ENCODE results near the gene CDC123. TPM values are rescaled to one million over a fixed set of nuclear protein-coding genes. Genes with fewer than 3 reads are reported as not detected.
A peak's percentile ranks its signal among the peaks of the same experiment; 100 is the strongest.

The CDC123 gene
- total RNA-seq, 1 donor from 2014 or later, result 43.7 TPM

DNA sequence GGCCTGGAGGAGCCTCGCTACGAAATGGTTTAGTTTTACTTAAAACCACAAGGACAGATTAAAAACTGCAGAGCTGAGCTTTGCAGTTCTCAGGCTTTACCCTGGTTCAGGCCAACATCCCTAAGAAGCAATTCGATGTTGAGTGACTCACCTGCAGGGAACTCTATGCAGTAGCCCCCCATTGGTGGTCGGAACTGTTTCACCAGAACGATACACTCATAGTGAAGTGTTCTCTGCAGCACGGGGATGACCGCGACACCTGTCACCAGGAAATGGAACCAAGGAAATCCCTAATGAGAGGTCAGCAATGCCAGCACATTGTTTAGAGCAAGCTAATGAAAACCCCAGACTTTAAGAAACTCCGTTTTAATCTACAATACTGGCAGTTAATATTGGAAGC lies 18.3 kb upstream of the CDC123 start:
- DNase-seq (no peak), ATAC-seq (no peak)
- no peak overlapping the region for H3K27ac ChIP-seq
- no peaks in the 10 kb centered on the region for H3K9me3 ChIP-seq
- no peak overlapping the region for H3K4me3 ChIP-seq
- no peaks in the 10 kb centered on the region for H3K27me3 ChIP-seq (ENCODE audit: low read depth)
- TF ChIP-seq, protein P1, sequence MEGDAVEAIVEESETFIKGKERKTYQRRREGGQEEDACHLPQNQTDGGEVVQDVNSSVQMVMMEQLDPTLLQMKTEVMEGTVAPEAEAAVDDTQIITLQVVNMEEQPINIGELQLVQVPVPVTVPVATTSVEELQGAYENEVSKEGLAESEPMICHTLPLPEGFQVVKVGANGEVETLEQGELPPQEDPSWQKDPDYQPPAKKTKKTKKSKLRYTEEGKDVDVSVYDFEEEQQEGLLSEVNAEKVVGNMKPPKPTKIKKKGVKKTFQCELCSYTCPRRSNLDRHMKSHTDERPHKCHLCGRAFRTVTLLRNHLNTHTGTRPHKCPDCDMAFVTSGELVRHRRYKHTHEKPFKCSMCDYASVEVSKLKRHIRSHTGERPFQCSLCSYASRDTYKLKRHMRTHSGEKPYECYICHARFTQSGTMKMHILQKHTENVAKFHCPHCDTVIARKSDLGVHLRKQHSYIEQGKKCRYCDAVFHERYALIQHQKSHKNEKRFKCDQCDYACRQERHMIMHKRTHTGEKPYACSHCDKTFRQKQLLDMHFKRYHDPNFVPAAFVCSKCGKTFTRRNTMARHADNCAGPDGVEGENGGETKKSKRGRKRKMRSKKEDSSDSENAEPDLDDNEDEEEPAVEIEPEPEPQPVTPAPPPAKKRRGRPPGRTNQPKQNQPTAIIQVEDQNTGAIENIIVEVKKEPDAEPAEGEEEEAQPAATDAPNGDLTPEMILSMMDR (IDR thresholded peaks at IDR 0.05), result no peak
- peaks cover 93% of the 10 kb centered on the region for H3K36me3 ChIP-seq
- H3K4me1 ChIP-seq, result no peaks in the 10 kb centered on the region
- intact Hi-C loops (cut with DNase I), result no loop called here

DNA sequence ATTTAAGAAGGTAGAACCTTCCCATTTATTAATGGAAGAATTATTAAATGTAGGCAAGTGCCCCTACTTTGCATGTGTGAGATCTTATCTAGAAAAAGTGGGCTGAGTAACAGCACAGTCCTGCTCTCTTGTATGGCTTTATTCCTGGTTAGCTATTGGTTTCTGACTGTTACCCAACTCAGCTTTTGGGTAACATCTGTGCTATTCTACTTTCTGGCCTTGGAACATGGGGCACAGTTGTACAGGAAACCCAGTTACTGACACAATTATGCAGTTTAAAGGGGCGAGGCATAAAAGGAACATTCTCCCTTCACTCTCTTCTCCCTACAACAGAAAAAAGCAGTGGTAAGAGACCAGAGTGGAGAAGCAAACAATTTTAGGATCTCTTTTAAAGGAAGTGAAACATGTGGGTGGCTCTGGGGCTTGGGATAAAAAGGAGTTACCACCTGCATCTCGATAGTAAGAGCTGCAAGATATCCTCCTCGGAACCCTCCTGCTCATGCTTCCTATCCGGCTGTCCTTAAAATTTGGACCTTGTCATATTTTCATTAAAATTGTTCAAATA lies 16.3 kb upstream of the CDC123 start:
- Histone ChIP-seq H3K36me3 (peaks cover 93% of the 10 kb centered on the region), H3K4me3 (no peak overlapping the region), H3K27me3 (ENCODE audit: low read depth) (no peaks in the 10 kb centered on the region), H3K4me1 (no peaks in the 10 kb centered on the region), H3K27ac (no peak overlapping the region), H3K9me3 (no peaks in the 10 kb centered on the region)
- ATAC-seq, result no peak
- TF ChIP-seq, protein P1 (IDR thresholded peaks at IDR 0.05), result no peak
- no peak for DNase-seq
- intact Hi-C loops (cut with DNase I), result no loop called here

DNA sequence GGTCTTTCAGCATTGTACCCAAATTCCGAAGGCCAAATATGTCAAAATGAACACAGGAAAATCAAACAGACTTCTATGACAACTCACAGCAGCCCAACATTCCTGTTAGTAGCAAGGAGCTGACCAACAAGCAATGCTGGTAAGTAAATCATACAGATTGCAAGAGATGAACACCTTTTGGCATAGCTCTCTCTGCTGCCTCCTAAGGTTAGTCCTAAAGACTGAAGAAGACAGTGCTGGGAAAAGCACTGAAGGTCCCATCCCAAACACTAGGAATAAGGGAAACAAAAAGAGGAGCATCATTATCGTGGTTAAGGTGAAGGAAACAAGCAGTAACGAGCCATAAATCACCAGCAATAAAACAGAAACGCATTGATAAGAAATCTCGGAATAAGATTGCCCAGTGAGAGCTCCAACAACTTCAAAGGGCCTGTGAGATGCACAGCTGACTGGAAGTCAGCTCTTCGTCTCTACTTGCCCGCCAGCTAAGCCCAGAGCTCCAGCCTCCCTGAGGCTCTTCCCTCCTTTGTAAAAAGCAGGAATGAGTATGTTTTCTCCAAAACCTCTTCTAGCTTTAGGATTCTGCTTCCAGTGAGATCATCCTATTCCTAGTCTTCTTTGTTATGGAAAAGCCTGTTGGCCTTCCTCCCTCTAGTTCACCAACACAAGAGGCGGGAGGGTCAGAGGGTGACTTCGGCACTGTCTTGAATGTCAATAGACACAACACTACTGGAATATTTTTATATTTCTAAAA lies 15.6 kb upstream of the CDC123 start:
- TF ChIP-seq, protein P1 (IDR thresholded peaks at IDR 0.05), result no peak
- no peak overlapping the region for H3K27ac ChIP-seq
- H3K36me3 ChIP-seq, result peaks cover 93% of the 10 kb centered on the region
- ATAC-seq, result no peak
- no peak for DNase-seq
- no peaks in the 10 kb centered on the region for H3K9me3 ChIP-seq
- H3K4me1 ChIP-seq, result no peaks in the 10 kb centered on the region
- no peak overlapping the region for H3K4me3 ChIP-seq
- H3K27me3 ChIP-seq (ENCODE audit: low read depth), result no peaks in the 10 kb centered on the region
- intact Hi-C loops (cut with DNase I), result no loop called here

DNA sequence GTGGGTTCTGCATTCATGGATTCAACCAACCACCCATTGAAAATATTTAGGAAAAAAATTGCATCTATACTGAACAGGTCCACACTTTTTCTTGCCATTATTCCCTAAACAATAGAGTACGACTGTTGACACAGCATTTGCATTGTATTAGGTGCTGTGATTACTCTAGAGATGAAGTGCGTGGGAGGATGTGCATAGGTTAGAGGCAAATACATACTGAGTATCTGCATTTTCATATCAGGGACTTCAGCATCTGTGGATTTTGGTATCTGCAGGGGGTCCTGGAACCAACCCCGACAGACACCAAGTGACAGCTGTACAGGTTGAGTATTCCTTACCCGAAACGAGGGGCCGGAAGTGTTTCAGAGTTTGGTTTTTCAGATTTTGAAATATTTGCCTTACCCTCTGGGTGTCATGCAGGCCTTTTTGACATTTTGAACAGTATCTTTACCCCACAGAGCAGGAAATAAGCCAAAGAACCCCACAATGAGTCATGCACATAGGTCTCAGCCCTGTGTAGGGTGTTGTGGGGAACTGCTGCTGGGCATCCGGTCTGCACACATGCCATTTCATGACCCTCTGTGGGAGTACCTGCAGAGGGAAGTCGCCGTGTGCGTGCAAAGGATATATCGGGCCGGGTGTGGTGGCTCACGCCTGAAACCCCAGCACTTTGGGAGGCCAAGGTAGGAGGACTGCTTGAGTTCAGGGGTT lies 14.8 kb upstream of the CDC123 start:
- Histone ChIP-seq H3K9me3 (no peaks in the 10 kb centered on the region), H3K27ac (no peak overlapping the region), H3K4me1 (no peaks in the 10 kb centered on the region), H3K36me3 (peaks cover 93% of the 10 kb centered on the region), H3K27me3 (ENCODE audit: low read depth) (no peaks in the 10 kb centered on the region), H3K4me3 (no peak overlapping the region)
- ATAC-seq, result peak; percentile 62 to 89
- DNase-seq, result peak; percentile 51
- intact Hi-C loops (cut with DNase I), result no loop called here
- TF ChIP-seq, protein P1 (IDR thresholded peaks at IDR 0.05), result no peak

DNA sequence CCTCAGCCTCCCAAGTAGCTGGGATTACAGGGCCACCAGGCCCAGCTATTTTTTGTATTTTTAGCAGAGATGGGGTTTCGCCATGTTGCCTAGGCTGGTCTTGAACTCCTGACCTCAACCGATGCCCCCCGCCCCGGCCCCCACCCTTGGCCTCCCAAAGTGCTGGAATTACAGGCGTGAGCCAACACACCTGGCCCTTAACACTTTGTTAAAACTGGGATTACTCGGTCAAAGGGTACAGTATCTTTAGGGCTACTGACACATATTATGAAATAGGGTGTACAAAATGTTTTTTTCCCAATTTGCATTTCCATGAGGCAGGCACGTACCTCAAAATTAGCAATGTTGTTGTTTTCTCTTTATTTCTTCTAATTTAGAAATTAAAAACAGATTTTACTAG lies 11.8 kb upstream of the CDC123 start:
- peaks cover 79% of the 10 kb centered on the region for H3K36me3 ChIP-seq
- ATAC-seq (no peak), DNase-seq (no peak)
- intact Hi-C loops (cut with DNase I), result no loop called here
- TF ChIP-seq, protein P1 (IDR thresholded peaks at IDR 0.05), result no peak
- H3K27me3 ChIP-seq (ENCODE audit: low read depth), result no peaks in the 10 kb centered on the region
- H3K9me3 ChIP-seq, result no peaks in the 10 kb centered on the region
- H3K27ac ChIP-seq, result no peak overlapping the region
- no peaks in the 10 kb centered on the region for H3K4me1 ChIP-seq
- H3K4me3 ChIP-seq, result no peak overlapping the region

Measured in lower lobe of right lung (tissue), 2 donors.